Epithelial cell of esophagus (primary cell): ENCODE results near the gene TNFRSF4.

ENCODE experiments used
- DNase-seq: peaks from one replicate; pipeline ENCODE4 v3.0.0; 2010; ENCODE audit warnings: low read depth
- H3K4me3 ChIP-seq: 2 replicates; pipeline ENCODE4 v1.5.1; 2011; ENCODE audit warnings: mild to moderate bottlenecking, low read length, control low read depth
- TF ChIP-seq, protein P1 (sequence below): IDR thresholded peaks from 2 replicates; pipeline ENCODE4 v1.5.1; 2011; ENCODE audit warnings: low read depth, mild to moderate bottlenecking, low read length, control low read depth, inconsistent platforms; ENCODE audit not compliant: insufficient read depth; ENCODE audit errors: missing control alignments

TNFRSF4 gene

DNA sequence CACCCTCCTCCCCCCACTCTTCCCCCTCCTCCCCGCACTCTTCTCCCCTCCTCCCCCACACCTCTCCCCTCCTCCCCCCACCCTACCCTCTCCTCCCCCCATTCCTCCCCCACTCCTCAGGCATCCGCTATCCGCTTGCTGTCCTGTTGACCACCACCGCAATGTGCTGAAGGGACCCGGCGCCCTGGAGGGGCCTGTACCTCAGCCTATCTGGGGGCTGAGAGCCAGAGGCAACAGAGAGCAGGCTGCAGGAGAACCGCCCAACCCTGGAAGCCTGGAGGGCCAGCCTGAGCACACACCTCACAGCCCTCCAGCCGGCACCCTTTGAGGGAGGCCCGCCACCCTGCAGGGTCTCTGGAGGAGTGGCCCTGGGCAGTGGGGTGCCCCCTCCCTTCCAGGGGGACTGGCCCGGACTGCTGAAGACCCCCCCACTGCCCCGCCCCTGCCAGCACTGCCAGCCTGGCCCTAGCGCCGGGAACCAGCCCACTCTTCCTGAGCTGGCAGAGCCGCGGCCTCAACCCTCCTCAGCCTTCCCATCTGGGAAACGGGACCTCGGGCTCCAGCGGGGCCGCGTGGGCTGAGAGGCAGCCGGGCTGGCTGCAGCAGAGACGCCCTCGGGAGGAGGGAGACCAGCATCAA is 31.3 kb upstream of the TNFRSF4 start:
- no peak for DNase-seq
- TF ChIP-seq, protein P1, sequence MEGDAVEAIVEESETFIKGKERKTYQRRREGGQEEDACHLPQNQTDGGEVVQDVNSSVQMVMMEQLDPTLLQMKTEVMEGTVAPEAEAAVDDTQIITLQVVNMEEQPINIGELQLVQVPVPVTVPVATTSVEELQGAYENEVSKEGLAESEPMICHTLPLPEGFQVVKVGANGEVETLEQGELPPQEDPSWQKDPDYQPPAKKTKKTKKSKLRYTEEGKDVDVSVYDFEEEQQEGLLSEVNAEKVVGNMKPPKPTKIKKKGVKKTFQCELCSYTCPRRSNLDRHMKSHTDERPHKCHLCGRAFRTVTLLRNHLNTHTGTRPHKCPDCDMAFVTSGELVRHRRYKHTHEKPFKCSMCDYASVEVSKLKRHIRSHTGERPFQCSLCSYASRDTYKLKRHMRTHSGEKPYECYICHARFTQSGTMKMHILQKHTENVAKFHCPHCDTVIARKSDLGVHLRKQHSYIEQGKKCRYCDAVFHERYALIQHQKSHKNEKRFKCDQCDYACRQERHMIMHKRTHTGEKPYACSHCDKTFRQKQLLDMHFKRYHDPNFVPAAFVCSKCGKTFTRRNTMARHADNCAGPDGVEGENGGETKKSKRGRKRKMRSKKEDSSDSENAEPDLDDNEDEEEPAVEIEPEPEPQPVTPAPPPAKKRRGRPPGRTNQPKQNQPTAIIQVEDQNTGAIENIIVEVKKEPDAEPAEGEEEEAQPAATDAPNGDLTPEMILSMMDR, result no peak
- no peak overlapping the region for H3K4me3 ChIP-seq

DNA sequence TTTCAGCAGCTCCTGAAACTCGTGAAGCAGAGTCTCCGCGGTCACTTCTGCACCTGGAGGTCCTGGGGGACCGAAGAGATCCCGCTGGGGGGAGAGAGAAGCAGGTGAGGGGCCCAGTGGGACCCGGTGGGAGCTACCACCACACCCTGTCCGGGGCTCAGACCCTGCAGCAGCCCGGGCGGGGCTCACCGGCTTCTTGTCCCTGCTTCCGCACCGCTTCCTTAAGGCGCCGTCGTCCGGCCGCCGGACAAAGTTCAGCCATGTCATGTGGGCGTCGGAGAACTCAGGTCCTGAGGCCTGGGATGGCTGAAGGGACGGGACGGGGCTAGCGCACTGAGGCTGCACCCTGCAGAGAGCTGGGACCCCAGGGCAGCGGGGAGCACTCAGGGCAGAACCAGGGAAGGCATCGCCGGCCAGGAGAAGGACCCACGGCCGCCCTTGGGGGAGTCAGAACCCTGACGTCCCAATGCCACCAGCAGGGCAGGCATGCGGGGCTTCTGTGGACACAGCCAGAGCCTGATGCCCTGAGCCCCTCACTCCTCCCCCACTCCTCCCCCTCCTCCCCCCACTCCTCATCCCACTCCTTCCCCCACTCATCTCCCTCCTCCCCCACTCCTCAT is 30.3 kb upstream of the TNFRSF4 start:
- H3K4me3 ChIP-seq, result no peak overlapping the region
- no peak for DNase-seq
- TF ChIP-seq, protein P1, result no peak

DNA sequence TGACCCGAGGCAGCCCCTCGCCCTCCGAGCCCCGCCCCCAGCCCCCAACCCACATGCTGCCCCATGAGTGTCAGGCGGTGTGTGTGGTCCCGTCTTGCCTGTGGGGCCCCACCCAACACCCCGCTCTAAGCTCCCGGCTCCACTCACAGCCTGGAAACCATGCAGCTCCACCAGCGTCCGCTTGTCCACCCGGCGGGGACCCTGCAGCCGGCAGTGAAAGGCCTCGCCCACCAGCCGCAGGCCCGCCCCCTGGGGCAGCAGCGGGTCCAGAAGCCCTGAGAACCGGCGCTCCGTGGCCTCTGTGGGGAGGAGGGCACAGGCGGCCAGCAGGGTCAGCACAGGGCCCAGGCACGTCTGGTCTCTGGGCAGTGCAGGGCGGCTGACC is 29.8 kb upstream of the TNFRSF4 start:
- H3K4me3 ChIP-seq, result no peak overlapping the region
- no peak for DNase-seq
- TF ChIP-seq, protein P1, result no peak

DNA sequence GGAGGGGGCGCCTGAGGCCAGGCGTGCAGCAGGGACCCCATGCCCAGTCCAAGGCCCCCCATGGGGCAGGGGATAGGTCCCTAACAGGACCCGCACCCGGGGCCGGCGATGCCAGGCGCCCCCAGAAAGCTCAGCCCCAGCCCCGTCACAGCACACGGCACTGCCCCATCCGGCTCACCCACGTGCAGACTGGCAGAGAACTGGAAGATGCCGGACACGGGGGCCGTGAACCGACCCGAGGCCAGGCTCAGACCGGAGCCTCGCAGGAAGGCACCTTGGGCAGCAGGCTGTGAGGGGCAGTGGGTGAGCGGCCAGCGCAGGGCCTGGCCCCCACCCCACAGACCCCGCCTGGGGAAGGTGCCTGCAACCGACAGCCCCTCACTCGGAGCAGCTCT is 29.3 kb upstream of the TNFRSF4 start:
- TF ChIP-seq, protein P1, result no peak
- no peak for DNase-seq
- H3K4me3 ChIP-seq, result no peak overlapping the region

DNA sequence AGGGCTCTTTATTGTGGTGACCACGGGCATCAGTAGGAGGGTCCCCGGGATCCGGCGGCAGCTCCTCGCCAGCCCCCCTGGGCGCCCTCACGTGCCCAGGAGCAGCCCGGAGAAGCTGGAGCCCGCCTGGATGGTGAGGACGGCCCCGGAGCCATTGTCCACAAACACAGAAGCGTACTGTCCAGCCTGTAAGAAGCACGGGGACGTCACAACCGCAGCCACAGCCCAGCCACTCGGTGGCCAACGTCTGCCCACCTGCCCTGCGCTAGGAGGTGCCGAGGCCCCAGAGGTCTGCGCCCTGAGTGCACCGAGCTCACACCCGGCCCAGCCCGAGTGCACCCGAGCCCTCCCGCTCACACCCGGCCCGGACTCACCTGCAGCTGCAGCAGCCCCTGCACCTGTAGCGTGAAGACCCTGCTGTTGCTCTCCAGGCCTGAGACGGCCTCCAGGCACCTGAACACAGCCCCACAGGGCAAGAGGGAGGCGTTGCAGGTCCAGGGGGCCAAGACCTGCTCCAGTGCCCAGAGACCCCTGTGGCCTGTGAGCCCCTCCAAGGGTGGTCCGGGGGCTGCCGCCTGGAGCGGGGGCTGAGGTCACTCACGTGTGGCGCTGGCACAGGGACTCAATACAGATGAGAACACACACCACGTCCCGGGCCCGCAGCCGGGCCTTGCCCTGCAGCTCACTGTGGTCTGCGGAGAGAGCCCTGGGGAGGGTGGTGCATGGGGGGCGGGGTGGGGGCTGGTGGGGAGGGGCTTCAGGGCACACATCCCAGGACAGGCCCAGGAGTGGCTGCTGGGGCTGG is 28.7 kb upstream of the TNFRSF4 start:
- DNase-seq, result no peak
- TF ChIP-seq, protein P1, result no peak
- H3K4me3 ChIP-seq, result no peak overlapping the region

DNA sequence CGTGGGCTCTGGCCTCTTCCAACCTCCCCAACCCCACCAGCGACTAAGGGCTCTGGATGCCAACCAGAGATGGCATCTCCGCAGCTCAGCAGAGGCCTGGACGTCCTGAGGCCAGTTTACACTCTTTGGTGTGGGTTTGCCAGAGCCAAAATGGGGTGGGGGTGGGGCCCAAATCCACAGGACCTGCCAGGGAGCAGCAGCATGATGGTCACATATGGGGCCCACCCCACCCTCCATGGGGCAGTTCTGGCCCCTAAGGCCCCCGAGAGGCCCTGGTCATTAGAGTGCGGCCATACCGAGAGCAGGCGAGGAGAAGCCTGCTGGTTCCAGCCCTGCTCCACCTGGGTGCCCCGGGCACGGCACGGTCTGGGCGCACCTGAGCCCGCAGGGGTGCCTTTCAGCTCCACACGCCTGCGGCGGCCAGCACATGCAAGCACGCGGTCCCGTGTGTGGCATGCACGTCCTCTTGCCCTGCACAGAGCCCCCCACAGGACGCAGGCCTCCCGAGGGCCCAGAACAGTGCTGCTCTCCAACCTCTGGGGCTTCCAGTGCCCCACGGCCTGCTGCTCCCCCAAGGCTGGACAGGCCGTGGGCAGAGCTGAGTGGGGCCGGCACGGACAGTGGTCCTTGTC is 27.8 kb upstream of the TNFRSF4 start:
- no peak overlapping the region for H3K4me3 ChIP-seq
- no peak for DNase-seq
- TF ChIP-seq, protein P1, result no peak
